ENCODE results near the gene STUB1. TPM values are rescaled to one million over a fixed set of nuclear protein-coding genes. Genes with fewer than 3 reads are reported as not detected.

The STUB1 gene
- total and polyA plus RNA-seq, 2 donors (not counting 1 experiment from before 2014, with no cell fraction given): 94.3 to 116 TPM

DNA sequence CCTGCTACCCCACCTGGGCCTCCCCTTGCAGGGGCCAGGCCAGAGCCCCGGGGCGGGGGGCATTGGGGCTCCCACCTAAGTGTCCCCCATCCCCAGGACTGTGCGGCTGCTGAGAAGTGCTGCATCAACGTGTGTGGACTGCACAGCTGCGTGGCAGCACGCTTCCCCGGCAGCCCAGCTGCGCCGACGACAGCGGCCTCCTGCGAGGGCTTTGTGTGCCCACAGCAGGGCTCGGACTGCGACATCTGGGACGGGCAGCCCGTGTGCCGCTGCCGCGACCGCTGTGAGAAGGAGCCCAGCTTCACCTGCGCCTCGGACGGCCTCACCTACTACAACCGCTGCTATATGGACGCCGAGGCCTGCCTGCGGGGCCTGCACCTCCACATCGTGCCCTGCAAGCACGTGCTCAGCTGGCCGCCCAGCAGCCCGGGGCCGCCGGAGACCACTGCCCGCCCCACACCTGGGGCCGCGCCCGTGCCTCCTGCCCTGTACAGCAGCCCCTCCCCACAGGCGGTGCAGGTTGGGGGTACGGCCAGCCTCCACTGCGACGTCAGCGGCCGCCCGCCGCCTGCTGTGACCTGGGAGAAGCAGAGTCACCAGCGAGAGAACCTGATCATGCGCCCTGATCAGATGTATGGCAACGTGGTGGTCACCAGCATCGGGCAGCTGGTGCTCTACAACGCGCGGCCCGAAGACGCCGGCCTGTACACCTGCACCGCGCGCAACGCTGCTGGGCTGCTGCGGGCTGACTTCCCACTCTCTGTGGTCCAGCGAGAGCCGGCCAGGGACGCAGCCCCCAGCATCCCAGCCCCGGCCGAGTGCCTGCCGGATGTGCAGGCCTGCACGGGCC, 47.5 kb upstream of the STUB1 start:
- Histone ChIP-seq H3K4me3 (ENCODE audit: control extremely low read depth in 1 of 5, extremely low read depth in 1 of 5, insufficient read depth in 1 of 5, low read depth in 2 of 5, low read length in 4 of 5) (no peak overlapping the region), H3K9ac (ENCODE audit: low read length) (no peak overlapping the region), H3K79me2 (ENCODE audit: control insufficient read depth, insufficient read depth, low read length) (peaks cover 10% of the 10 kb centered on the region), H3K36me3 (replicated peaks in 1 of 2; ENCODE audit: control extremely low read depth in 1 of 2, control insufficient read depth in 1 of 2, extremely low read depth in 1 of 2, insufficient read depth in 2 of 2, low read length in 1 of 2) (peaks cover 0 to 3% of the 10 kb centered on the region in 2 experiments), H3K9me3 (ENCODE audit: control extremely low read depth in 1 of 3, control insufficient read depth in 2 of 3, insufficient read depth in 1 of 3, low read length in 2 of 3) (no peaks in the 10 kb centered on the region), H3K27me3 (replicated peaks in 1 of 4; ENCODE audit: control extremely low read depth in 1 of 4, control insufficient read depth in 3 of 4, insufficient read depth in 4 of 4, low read length in 3 of 4) (no peaks in the 10 kb centered on the region), H2AFZ (ENCODE audit: insufficient read depth, low read depth, low read length, poor library complexity, severe bottlenecking) (no peak overlapping the region), H3K4me2 (replicated peaks; ENCODE audit: low read depth, low read length, poor library complexity, severe bottlenecking) (no peak overlapping the region), H3K4me1 (ENCODE audit: control insufficient read depth in 2 of 2, insufficient read depth in 2 of 2, low read length in 2 of 2) (peaks cover 6 to 16% of the 10 kb centered on the region in 2 donors), H3K27ac (ENCODE audit: low read length in 2 of 2) (no peak overlapping the region), H4K20me1 (ENCODE audit: control insufficient read depth, insufficient read depth, low read length, poor library complexity, severe bottlenecking) (peaks cover 13% of the 10 kb centered on the region)
- Mint-ChIP-seq H3K9me3 (ENCODE audit: insufficient read depth) (no peaks in the 10 kb centered on the region), H3K27ac (no peak overlapping the region), H3K27me3 (no peaks in the 10 kb centered on the region), H3K4me3 (no peak overlapping the region), H3K4me1 (peaks cover 11% of the 10 kb centered on the region)
- 97% methylated on average over 65 of the region's 67 CpGs for WGBS (ENCODE audit: insufficient coverage)
- ChIA-PET POLR2A (no interaction called here), CTCF (no interaction called here)
- intact Hi-C loops (cut with micrococcal nuclease): no loop called here
- DNase-seq (peak; percentile 17), ATAC-seq (ENCODE audit: low read depth) (no peak)
- no peak for TF ChIP-seq EZH2 (IDR thresholded peaks at IDR 0.05; ENCODE audit: borderline replicate concordance, insufficient read depth, low read depth, low read length, poor library complexity, severe bottlenecking)
- TF ChIP-seq, protein P1, sequence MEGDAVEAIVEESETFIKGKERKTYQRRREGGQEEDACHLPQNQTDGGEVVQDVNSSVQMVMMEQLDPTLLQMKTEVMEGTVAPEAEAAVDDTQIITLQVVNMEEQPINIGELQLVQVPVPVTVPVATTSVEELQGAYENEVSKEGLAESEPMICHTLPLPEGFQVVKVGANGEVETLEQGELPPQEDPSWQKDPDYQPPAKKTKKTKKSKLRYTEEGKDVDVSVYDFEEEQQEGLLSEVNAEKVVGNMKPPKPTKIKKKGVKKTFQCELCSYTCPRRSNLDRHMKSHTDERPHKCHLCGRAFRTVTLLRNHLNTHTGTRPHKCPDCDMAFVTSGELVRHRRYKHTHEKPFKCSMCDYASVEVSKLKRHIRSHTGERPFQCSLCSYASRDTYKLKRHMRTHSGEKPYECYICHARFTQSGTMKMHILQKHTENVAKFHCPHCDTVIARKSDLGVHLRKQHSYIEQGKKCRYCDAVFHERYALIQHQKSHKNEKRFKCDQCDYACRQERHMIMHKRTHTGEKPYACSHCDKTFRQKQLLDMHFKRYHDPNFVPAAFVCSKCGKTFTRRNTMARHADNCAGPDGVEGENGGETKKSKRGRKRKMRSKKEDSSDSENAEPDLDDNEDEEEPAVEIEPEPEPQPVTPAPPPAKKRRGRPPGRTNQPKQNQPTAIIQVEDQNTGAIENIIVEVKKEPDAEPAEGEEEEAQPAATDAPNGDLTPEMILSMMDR (IDR thresholded peaks at IDR 0.05): no peak

DNA sequence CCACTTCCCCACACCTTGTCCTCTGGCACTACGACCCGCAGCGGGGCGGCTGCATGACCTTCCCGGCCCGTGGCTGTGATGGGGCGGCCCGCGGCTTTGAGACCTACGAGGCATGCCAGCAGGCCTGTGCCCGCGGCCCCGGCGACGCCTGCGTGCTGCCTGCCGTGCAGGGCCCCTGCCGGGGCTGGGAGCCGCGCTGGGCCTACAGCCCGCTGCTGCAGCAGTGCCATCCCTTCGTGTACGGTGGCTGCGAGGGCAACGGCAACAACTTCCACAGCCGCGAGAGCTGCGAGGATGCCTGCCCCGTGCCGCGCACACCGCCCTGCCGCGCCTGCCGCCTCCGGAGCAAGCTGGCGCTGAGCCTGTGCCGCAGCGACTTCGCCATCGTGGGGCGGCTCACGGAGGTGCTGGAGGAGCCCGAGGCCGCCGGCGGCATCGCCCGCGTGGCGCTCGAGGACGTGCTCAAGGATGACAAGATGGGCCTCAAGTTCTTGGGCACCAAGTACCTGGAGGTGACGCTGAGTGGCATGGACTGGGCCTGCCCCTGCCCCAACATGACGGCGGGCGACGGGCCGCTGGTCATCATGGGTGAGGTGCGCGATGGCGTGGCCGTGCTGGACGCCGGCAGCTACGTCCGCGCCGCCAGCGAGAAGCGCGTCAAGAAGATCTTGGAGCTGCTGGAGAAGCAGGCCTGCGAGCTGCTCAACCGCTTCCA, 46.7 kb upstream of the STUB1 start:
- POLR2A ChIA-PET: no interaction called here

More for the DNA sequence above, 46.7 kb upstream of the STUB1 start:
- Mint-ChIP-seq H3K27me3 (no peaks in the 10 kb centered on the region), H3K27ac (no peak overlapping the region), H3K4me3 (no peak overlapping the region), H3K9me3 (ENCODE audit: insufficient read depth) (no peaks in the 10 kb centered on the region), H3K4me1 (peaks cover 11% of the 10 kb centered on the region)
- peaks cover 6 to 23% of the 10 kb centered on the region in 2 donors for H3K4me1 ChIP-seq (ENCODE audit: control insufficient read depth in 2 of 2, insufficient read depth in 2 of 2, low read length in 2 of 2)
- CTCF ChIA-PET: no interaction called here
- DNase-seq (peak; percentile 23), ATAC-seq (ENCODE audit: low read depth) (no peak)
- no peak overlapping the region for H3K4me2 ChIP-seq (replicated peaks; ENCODE audit: low read depth, low read length, poor library complexity, severe bottlenecking)
- H3K79me2 ChIP-seq (ENCODE audit: control insufficient read depth, insufficient read depth, low read length): peaks cover 10% of the 10 kb centered on the region
- intact Hi-C loops (cut with micrococcal nuclease): no loop called here
- H3K36me3 ChIP-seq (replicated peaks in 1 of 2; ENCODE audit: control extremely low read depth in 1 of 2, control insufficient read depth in 1 of 2, extremely low read depth in 1 of 2, insufficient read depth in 2 of 2, low read length in 1 of 2): peaks cover 0 to 3% of the 10 kb centered on the region in 2 experiments
- WGBS (ENCODE audit: insufficient coverage): 98% methylated on average over 69 of the region's 74 CpGs
- H2AFZ ChIP-seq (ENCODE audit: insufficient read depth, low read depth, low read length, poor library complexity, severe bottlenecking): no peak overlapping the region
- no peak overlapping the region for H3K9ac ChIP-seq (ENCODE audit: low read length)
- H3K4me3 ChIP-seq (ENCODE audit: control extremely low read depth in 1 of 5, extremely low read depth in 1 of 5, insufficient read depth in 1 of 5, low read depth in 2 of 5, low read length in 4 of 5): no peak overlapping the region
- H3K9me3 ChIP-seq (ENCODE audit: control extremely low read depth in 1 of 3, control insufficient read depth in 2 of 3, insufficient read depth in 1 of 3, low read length in 2 of 3): no peaks in the 10 kb centered on the region
- H3K27me3 ChIP-seq (replicated peaks in 1 of 4; ENCODE audit: control extremely low read depth in 1 of 4, control insufficient read depth in 3 of 4, insufficient read depth in 4 of 4, low read length in 3 of 4): no peaks in the 10 kb centered on the region
- TF ChIP-seq, protein P1 (IDR thresholded peaks at IDR 0.05): no peak
- no peak overlapping the region for H3K27ac ChIP-seq (ENCODE audit: low read length in 2 of 2)
- H4K20me1 ChIP-seq (ENCODE audit: control insufficient read depth, insufficient read depth, low read length, poor library complexity, severe bottlenecking): peaks cover 13% of the 10 kb centered on the region

All from B cell (primary cell).